Suppressor macrophage treated with lipopolysaccharide for 4 hours (primary cell): ENCODE data around the gene NAPB.
A peak's percentile ranks its signal among the peaks of the same experiment; 100 is the strongest.

Experiments
- DNase-seq: peaks from one replicate; pipeline ENCODE4 v3.0.0-alpha.2; 2020

NAPB gene

DNA sequence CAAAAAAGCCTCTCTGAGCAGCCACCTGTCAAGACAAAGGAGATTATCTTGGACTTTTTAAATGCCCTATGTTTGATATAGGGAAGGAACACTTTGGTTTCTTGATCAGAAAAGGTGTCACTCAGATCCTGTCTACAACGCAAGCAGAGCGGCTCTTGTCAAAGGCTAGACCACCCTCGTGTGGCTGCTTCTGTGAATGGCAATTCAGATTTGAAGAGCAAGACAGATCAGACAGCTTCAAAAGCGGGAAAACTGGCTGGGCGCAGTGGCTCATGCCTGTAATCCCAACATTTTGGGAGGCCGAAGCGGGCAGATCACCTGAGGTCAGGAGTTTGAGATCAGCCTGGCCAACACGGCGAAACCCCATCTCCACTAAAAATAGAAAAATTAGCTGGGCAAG lies 80.8 kb downstream of the NAPB start:
- peak; percentile 71 for DNase-seq

DNA sequence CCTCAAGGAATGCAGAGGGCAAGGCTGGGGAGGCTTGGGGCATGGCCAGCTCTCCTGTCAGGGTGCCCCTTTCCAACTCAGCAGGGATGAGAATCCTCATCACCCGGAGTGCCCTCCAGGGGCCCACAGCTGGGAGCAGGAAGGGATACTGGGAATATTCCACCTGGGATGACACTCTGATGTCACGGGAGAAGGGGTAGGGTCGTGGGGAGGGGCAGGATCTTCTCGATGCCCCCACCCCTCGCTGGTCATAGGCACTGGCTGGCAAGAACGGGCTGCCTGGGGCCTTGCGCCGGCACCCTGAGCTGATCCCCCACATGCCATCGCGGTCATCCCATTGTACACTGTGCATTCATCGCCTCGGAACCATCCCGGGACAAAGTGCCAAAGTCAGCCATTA lies 81.3 kb downstream of the NAPB start:
- no peak for DNase-seq

DNA sequence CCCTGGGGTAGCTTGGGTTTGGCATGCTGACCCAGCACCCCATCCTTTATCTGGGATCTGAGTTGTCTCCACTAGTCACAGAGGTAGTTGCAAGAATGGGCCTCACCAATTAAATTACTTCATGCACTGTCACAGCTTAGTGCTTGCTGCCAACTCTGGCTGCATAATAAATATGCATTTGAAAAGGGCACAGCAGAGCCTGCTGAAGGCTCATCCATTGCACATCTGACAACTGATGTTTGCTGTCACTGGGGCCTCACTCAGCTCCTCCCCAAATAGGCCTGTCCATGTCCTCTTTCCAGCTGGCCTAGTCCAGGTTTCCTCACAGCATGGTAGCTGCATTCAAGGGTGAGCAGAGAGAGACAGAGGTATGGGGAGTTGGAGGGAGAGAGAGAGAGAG lies 84.0 kb downstream of the NAPB start:
- DNase-seq = no peak

DNA sequence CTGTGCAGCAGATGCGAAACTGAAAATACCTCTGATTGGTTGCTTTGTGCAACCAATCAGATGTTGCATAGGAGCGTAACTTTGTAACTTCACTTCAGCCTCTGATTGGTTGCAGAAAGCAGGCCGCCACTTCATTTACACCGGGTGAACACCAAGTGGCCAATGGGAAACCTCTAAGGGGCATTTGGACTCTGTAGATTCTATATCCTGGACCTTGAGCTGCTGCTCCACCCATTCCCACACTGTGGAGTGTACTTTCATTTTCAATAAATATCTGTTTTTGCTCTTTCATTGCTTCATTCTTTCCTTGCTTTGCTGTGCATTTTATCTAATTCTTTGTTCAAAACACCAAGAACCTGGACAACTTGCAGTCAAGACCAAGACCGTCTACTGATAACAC lies 84.8 kb downstream of the NAPB start:
- no peak for DNase-seq

- no peak for DNase-seq
These were observed 85.8 kb downstream of the NAPB start for GRCh38 chr20:23335521-23335920.

GRCh38 chr20:23334111-23334510 lies 87.2 kb downstream of the NAPB start:
- peak; percentile 24 for DNase-seq

GRCh38 chr20:23332467-23332866 lies 88.8 kb downstream of the NAPB start:
- no peak for DNase-seq

GRCh38 chr20:23331450-23332350 lies 89.6 kb downstream of the NAPB start:
- DNase-seq = peak; percentile 48

DNA sequence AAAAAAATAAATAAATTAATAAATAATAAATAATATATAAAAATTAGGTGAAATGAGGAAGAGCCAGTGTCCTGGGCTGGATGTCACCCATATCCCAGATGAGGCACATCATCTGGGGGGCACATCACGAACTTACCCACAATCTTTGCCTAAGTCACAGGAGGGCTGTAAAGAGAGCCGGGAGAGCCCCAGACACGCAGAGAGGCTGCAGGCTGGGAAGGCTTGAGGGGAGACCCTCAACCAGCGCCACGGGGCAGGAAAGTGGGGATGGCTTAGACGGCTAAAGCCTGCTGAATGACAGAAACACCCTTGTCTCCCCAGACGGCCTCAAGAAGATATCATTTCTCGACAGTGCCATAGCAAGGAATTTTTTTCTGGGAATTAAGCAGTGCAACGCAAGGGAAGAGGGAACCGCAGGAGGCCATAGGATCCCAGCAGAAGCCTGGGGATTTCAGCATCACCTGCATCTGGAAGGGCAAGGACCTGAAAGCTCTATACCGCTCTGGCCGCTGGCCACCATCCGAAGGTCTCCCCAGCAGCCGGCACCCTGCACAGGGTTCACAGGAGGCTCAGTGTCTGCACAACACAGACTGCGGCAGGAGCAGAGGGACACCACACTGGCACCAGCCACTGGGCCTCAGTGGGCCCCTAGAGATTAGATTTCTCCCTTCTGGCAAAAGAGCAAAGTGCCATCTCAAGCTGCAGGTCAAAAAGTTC lies 93.5 kb downstream of the NAPB start:
- no peak for DNase-seq

DNA sequence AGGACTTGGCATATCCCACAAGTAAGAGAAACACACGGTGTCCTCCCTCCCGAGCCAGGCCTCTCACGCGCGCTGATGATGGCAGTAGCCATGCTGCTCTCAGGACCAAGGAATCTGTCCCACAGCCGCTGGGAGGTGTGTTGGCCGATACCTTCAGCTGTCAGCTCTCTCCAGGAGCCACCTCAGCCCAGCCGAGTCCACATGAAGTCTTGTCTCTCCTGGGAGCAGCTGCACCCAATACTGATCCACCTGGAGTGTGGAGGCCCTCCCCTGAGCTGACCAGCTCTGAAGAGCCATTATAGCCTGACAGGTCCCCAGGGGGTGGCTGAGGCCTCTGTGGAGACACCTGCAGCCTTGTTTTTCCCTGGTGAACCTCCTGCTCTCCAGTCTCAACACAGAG lies 94.5 kb downstream of the NAPB start:
- no peak for DNase-seq

- no peak for DNase-seq
These were observed 96.2 kb downstream of the NAPB start for GRCh38 chr20:23325107-23325506.
